Skin of body (tissue), 2 donors: Measurements from ENCODE around the gene PRDM10. TPM values are rescaled to one million over a fixed set of nuclear protein-coding genes. Genes with fewer than 3 reads are reported as not detected.
A peak's percentile ranks its signal among the peaks of the same experiment; 100 is the strongest.
"Not testable (repeated sequence)": the region's sequence is repeated elsewhere in the genome, so short reads cannot be mapped to it uniquely, and the experiment has no call there.

Source experiments
- DNase-seq: peaks from one replicate; lab custom pipeline; 2025; lab: John Stamatoyannopoulos, UW
- total RNA-seq: library from RNA; depleted of rRNA; stranded (reverse); fragments of >200 nt; gene quantifications from one replicate; pipeline ENCODE4 v1.2.3, GENCODE V29; 2014

The PRDM10 gene
- total RNA-seq, 1 donor from 2014 or later = 5.7 TPM

DNA sequence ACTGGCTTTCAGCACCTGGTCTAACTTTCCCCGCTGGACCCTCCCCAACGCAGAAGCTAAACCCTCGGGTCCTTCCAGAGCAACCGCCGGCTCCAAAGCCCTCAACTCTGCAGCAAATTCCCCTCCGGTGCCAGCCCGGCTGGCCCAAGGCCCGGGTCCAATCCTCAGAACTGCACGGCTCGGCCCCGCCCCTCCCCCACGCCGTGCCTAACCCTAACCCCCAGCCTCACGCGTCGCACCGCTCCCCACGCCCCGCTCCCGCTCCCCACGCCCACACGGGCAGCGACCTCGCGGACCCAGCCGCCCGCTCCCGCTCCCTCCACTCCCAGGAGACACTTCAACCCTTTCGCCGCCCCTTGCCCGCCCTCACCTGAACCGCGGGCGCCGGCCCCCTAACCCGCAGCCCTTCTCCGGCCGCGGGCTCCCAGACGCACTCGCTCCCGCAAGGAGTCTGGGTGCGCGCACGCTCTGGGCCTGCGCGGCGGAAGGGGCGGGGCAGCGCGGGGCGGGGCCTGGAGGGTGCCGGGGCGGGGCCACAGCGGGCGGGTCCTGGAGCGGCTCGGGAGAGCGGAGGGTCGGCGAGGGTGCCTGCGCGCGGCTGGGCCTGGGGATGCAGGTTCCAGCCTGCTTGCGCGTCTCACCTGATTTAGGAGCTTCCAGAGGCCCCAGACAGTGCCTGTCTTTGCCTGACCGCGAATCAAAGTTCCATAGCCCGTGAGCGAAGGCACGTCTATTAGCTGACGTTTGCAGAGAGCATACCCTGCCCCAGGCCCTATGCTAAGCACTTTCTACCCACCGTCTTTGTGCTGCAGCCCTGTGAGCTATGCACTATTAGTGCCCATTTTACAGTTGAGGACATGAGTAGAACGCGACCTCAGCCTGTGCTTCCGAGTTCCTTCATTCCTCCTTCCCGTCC, 107.3 kb downstream of the PRDM10 start, which contains the start of gene NFRKB:
Gene NFRKB (minus strand): TSS at position 453 of the 916 bp plus-strand sequence. CDS start 2,729 bp downstream, outside the sequence.
- DNase-seq = peak; percentile 67

DNA sequence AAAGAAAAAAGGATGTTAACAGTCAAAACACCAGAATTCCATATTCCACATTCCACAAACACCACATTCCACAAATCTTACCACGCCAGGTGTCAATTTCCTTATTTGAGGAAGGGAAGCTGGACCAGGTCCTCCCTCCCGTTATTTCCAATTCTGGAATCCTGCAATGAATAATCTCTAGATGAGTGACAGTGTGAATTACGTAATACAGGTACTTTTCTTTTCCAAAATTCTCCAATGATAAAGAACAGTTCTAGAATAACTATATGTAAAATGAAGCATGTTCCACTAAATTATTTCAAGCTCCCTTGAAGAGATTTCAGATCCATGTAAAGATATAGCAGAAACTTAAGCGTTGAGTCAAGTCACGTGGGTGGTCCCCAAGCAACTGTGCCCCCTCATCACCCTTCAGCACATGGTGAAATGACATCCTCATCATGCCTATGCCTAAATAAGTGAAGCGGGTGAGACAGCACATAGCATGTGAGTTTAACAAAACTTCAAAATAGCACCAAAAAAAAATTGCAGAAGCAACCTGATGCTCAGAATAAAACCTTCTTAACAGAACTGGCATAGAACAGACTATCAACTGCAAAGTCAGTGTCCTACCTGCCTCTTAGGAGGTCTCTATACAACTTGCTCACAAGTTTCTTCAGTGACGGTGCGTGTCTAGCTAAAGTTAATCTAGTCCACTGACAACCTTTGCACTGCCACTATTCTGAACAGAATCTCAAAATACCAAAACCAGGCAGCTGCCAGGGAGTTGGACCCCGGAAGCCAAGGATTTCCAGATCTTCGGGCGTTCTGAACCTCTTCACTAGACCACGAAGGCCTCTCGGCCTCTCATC, 108.1 kb downstream of the PRDM10 start:
- DNase-seq = no peak

DNA sequence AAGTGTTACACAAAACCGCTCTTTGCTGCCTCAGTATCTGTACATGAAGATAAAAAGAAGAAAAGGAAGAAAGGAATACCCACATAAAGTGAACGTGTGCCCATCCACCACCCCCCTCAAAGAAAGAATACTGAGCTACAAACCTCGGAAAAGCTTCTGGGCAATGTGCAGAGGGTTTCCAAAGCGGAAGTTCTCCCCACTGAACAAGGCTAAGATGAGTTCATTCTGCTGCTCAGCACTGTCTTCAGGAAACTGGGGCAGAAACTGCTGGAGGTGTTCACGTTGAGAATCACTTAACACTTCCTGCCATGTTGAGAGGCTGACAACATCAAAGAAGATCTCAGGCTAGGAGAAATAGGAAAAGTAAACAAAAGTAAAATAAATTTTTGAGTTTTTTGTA, 114.2 kb downstream of the PRDM10 start:
- no peak for DNase-seq

DNA sequence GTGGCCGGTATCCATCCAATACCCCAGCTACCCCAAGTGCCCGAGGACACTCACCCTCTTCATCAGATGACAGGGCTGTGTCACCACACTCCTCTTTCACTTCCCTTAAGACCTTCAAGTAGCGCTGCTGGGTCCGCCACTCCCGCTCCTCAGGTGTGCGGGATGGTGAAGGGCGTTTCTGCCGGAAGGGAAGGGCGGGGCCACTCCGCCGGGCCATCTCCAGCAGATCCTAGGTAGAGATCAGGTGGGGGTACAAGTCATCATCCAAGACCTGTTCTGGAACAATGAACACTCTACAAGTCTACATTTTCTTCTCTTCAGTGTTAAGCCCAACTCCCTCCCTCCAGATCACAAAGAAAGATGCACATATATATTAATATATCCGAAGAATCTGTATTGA, 117.3 kb downstream of the PRDM10 start:
- DNase-seq = no peak

DNA sequence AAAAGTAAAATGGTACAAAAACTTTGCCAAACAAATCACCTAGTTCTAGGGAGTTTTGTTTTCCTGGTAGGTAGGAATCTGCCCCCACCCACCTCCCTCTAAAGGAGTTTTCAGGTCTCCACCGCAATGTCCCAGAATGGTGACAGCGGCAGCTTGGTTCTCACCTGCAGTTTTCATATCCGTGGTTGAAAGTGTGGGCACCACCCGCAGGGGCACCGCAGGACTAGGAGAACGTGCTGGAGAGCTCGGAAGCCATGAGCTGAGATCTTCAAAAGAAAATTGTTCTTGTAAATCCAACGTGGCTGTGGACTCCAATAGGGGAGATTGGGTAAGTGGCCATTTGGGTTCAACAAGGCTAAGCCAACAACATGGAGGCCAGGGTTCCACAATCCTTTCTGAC, 118.1 kb downstream of the PRDM10 start:
- DNase-seq = no peak

DNA sequence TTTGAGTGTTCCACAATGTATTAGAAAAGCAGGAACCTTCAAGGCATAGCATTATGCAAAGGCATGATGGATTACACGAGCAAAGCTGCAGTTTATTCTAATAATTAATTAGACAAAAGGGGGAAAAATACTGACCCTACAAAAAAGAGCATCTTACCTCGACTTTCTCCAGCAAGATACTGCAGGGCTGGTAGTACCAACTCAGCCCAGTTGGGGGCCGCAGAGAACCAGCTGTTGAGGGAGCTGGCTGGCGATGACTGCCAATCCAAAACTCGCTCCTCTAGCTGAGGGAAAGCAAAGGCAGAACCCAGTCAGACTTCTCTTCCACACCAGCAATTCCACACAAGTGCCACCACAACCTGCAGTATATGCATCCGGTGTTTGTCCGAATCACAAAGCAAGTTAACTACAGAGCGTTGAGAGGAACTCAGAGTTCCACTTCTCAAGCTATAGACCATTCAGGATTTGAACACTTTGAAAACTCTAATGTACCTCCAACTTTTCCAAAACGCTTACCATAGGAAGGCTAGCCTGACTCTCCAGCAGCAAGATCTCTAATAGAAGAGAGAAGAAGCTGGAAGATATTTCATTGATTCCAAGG, 121.0 kb downstream of the PRDM10 start:
- DNase-seq = no peak

DNA sequence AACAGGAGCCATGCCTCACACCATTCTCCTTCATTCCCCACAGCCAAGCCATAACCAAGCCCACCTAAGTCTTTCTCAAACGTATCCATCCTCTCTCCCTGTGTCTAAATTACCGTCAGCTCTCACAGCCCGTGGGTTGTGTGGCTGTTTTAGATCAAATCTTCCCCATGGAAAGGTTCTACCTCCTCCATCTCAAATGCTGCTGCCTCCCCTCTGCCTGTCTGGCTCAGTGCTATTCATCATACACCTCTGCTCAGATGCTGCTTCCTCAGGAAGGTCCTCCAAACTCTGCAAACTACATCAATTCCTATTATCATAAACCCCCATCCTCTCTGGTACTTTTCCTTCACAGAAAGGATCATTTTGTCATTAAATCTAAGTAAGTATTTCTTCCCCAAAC, 122.3 kb downstream of the PRDM10 start:
- DNase-seq = no peak

DNA sequence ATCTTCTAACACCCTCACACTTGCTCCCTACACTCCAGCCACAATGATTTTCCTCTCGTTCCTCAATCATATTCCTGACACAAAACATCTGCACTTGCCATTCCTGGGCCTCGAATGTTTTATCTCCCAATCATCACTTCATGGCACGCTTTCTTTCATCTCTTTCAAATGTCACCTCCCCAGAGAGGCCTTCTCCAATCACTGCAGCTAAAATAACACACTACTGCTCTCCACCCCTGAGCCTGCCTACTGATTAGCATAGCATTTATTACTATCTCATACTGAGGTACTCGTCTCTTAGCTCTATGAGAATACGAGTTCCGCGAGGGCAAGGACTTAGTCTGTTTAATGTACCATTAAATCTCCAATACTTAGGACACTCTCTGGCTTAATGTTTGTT, 130.7 kb downstream of the PRDM10 start:
- DNase-seq = no peak

DNA sequence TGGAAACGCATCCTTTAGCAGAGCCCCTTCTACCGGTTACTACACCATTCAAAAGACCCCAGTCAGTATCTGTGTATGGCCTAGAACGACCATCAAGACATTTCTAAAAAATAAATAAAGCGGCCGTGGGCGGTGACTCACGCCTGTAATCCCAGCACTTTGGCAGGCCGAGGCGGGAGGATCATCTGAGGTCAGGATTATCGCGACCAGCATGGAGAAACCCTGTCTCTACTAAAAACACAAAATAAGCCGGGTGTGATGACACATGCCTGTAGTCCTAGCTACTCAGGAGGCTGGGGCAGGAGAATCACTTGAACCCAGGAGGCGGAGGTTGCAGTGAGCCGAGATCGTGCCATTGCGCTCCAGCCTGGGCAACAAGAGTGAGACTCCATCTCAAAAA, 134.0 kb downstream of the PRDM10 start:
- DNase-seq = not testable (repeated sequence)

DNA sequence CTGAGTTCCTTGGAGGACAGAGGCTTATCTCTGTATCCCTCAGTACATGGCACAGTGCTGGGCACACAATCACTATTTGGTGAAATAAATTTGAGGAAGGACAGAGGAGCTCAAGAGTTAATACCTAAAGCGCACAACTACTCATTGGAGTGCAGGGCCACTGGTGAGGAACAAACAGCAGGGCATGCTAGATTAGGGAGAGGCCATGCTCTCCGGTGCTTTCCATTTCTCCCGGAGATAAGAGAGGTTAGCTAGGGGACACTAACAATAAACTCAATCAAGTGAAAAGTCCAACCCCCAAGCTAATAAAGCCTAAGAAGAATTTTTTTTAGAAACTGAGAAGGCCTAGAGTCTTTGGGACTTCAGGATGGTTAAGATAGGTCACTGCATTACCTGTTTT, 136.3 kb downstream of the PRDM10 start:
- DNase-seq = no peak

DNA sequence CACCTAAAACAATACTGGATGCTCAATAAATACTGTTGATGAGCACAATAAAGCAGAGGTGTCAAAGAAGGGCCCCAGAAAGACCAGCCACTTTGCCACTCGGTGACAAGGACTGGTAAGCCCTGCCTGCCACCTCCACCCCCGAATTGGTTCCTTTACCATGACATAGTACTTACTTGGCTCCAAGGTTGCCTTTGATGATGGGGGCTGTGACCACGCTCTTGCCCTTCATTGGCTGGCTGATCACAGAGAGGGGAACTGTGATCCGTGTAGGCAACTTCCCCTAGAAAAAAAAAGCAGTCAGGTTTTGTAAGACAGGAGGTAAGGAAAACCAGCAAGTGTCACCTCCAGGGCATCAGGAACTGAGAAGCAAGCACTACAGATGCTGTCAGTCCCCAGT, 136.9 kb downstream of the PRDM10 start:
- no peak for DNase-seq

DNA sequence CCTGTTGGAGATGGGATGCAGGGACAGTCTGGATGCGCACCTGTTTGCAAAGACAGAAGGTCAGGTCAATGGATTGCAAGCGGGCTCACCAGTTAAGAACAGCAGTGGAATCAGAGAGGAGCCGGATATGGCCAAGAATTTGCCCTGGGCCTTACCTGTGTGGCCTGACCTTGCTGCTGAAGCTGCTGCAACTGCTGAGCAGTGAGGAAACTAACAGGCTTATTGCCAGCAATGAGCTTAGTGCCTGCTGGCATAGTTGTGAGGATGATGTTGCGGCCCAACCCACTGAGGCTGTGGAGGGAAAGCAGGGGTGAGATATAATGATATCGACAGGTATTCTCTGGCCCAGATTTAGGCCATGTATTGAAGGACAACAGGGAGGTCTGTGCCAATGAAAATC, 137.8 kb downstream of the PRDM10 start:
- no peak for DNase-seq

DNA sequence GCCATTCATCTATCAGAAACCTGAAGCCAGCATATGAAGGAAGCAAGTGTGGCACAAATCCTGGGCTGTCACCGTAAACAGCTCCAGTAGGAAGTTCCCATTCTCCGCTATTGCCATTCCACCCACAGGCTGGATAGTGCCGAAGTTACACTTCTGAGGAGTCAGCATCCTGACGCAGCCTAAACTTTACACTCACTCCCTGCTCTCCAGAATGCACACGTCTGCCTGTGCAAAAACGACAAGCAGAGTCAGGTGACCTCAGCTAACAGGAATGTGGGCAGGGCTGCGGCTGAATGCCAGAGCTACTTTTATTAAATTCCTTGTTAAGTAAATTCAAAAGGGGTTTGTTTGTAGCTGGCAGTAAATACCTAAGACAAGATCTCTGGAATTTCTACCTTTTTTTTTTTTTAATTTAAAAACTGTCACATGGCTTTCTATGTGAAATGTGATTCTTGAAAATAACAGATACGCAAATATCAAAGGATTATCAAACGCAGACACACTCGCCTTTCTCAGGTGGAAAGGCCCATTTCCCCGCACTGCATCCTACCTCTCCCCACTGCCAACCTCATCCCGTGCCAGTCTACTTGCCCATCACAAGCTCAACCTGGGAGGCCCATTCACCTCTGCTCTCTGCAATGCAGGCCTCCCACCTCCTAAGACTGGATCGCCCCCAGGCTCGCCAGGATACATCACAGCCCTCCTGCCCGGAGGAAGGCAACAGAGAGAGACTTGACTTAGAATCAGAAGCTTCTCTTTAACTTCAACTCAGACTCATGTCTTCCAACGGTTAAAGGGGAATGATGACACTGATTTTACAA, 140.7 kb downstream of the PRDM10 start:
- DNase-seq = peak; percentile 63

DNA sequence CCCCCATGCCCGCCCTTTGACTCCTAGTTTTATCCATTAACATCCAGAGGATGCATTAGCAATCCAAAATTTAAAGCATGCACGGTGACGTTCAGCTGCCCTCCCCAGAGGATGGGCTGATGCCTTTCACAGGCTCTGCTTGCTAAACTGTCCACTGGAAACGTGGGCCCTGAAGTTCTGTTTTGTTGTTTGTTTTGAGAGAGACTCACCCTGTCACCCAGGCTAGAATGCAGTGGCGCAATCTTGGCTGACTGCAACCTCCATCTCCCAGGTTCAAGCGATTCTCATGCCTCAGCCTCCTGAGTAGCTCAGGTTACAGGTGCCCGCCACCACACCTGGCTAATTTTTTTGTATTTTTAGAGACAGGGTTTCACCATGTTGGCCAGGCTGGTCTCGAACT, 146.6 kb downstream of the PRDM10 start:
- DNase-seq = no peak

DNA sequence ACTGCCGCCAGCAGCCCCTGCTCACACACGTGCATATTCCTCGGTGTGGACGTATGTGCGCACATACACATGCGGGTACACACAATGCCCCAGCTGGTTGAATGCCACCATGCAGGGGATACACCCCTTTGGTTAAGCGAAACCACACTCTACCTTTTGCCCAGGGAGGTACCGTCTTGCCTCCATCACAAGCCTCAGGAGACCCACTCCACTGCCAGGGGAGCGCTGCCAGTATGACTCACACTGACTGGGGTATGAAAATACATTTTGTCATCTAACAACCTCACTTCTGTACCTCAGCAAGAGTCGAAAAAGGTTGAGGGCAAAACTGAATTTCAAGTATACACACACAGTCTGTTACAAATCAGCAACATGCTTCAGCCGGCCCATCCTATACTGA, 147.5 kb downstream of the PRDM10 start:
- DNase-seq = no peak

DNA sequence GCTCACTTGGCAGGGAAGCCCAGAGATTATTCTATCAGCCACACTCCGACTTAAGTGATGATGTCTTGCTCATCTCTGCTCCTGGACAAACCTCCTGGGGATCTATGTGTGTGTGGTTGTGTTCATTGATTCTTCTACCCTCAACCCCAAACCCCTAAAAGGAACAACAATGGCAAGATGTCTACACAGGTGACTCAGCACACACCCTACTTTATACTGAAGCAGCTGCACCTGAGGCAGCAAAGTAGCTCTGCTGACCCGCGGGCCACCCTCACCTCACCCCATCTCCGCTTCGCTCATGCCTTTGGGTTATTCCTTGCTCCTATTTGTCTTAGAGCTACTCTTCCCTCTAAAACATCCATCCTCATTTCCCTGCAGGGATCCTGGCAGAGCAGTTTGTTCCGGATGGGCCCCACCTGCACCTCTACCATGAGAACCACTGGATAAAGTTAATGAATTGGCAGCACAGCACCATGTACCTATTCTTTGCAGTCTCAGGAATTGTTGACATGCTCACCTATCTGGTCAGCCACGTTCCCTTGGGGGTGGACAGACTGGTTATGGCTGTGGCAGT, 148.3 kb downstream of the PRDM10 start:
- no peak for DNase-seq

DNA sequence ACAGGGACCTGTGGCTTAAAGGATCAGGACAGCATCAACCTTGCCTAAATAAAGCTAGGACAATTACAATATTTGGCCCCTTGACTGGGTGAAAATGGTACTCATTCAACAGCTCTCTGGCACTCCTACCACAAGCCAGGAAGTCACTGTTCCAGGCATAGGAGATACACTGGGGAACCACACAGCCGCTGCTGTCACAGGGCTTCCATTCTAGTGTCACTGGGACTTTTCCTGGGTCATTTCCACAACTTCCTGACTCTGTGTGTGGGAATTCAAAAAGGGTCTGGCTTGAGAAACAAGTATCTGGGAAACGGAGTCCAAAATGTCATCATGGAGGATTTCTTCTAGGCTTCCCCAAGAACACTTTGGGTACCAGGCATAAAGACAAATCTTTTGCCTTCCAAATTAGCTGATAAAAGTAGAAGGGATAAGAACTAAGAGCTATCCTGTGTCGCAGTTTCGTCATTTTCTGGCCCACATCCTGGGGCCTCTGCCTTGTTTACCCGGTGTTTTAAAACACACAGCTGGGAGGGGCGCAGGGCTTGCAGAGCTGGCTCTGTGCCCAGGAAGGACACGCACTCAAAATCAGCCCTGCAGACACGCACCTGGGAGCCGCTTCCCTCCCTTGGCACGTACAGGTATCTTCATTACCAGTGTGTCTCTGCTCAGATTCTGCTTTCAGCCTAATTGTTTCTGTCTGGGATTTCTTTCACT, 149.0 kb downstream of the PRDM10 start:
- DNase-seq = peak; percentile 13

DNA sequence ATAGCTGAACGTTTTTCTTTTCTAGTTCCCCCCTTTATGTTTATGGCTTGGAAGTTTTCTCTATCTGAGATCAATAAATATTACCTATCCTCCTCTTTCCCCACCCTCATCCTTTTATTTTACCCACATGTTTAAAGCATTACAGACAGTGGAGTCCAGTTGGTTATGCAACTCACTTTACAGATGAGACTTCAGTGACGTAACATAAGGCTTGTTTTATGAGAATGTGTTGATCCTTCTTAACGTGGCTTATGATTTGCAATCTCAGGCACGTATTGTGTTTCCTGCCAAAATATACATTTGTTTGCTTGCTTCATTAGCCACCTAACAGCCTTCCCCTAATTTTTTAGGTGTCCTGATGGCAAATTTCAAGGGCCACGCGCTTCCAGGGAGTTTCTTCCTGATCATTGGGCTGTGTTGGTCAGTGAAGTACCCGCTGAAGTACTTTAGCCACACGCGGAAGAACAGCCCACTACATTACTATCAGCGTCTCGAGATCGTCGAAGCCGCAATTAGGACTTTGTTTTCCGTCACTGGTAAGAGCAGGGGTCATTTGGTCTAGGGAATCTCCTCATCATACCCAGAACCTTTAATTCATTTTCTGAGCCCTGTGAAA, 150.4 kb downstream of the PRDM10 start:
- DNase-seq = no peak
